Chondrocyte (in vitro differentiated cells): ENCODE data around the gene SHISA4. TPM values are rescaled to one million over a fixed set of nuclear protein-coding genes. Genes with fewer than 3 reads are reported as not detected.

Source experiments
- DNase-seq: peaks from one replicate; pipeline ENCODE4 v3.0.0; 2021; ENCODE audit warnings: mixed read lengths, low spot score
- H3K27ac Mint-ChIP-seq: one replicate; pipeline ENCODE4 v1.8.0; 2021; ENCODE audit warnings: mild to moderate bottlenecking, moderate library complexity, mixed read lengths; ENCODE audit not compliant: unreplicated experiment
- H3K27me3 Mint-ChIP-seq: 2 replicates; pipeline ENCODE4 v1.8.0; 2021; ENCODE audit warnings: low read depth, mixed read lengths
- H3K36me3 Mint-ChIP-seq: 2 replicates; pipeline ENCODE4 v1.8.0; 2021; ENCODE audit warnings: low read depth, mixed read lengths
- H3K4me1 Mint-ChIP-seq: 2 replicates; pipeline ENCODE4 v1.8.0; 2021; ENCODE audit warnings: low read depth, mild to moderate bottlenecking, mixed read lengths
- H3K4me3 Mint-ChIP-seq: one replicate; pipeline ENCODE4 v1.8.0; 2021; ENCODE audit warnings: mild to moderate bottlenecking, moderate library complexity, mixed read lengths; ENCODE audit not compliant: unreplicated experiment
- H3K9me3 Mint-ChIP-seq: 2 replicates; pipeline ENCODE4 v1.8.0; 2021; ENCODE audit warnings: low read depth, mixed read lengths
- total RNA-seq: library from RNA; stranded (reverse); gene quantifications from 3 replicates; pipeline ENCODE4 v1.2.1, GENCODE V29; 2021
- TF ChIP-seq, protein P1 (sequence below): fragments of 200-600 bp; sonication (generic); IDR thresholded peaks from 2 replicates; pipeline ENCODE4 v1.5.0; 2021; ENCODE audit warnings: antibody characterized with exemption, mild to moderate bottlenecking, moderate library complexity

SHISA4 gene
- total RNA-seq, 1 donor from 2014 or later = 37.7 TPM

DNA sequence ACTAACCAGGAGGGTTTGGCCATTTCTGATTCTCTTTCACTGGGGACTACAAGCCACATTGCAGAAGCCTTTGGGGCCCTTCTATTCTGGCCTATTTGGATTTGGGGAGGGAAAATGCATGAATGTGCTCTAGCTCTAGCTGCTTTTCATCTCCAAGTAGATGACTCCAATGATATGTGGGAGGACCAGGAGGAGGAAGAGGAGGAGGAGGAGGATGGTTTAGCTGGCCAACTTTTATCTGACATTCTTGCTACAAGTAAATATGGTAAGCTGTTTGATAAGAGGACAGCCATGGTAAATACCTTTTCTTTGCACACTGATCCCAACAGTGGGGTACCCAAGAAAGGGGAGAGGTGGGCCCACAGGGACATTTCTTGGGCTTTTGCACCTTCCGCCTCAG, 14.0 kb upstream of the SHISA4 start:
- peaks cover 38% of the 10 kb centered on the region for H3K36me3 Mint-ChIP-seq
- no peaks in the 10 kb centered on the region for H3K27me3 Mint-ChIP-seq
- TF ChIP-seq, protein P1, sequence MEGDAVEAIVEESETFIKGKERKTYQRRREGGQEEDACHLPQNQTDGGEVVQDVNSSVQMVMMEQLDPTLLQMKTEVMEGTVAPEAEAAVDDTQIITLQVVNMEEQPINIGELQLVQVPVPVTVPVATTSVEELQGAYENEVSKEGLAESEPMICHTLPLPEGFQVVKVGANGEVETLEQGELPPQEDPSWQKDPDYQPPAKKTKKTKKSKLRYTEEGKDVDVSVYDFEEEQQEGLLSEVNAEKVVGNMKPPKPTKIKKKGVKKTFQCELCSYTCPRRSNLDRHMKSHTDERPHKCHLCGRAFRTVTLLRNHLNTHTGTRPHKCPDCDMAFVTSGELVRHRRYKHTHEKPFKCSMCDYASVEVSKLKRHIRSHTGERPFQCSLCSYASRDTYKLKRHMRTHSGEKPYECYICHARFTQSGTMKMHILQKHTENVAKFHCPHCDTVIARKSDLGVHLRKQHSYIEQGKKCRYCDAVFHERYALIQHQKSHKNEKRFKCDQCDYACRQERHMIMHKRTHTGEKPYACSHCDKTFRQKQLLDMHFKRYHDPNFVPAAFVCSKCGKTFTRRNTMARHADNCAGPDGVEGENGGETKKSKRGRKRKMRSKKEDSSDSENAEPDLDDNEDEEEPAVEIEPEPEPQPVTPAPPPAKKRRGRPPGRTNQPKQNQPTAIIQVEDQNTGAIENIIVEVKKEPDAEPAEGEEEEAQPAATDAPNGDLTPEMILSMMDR = no peak
- no peak overlapping the region for H3K4me3 Mint-ChIP-seq
- peaks cover 3% of the 10 kb centered on the region for H3K4me1 Mint-ChIP-seq
- H3K27ac Mint-ChIP-seq = no peak overlapping the region
- no peak for DNase-seq
- no peaks in the 10 kb centered on the region for H3K9me3 Mint-ChIP-seq

- DNase-seq = no peak
- Mint-ChIP-seq H3K27me3 (no peaks in the 10 kb centered on the region), H3K27ac (no peak overlapping the region), H3K4me3 (no peak overlapping the region), H3K9me3 (no peaks in the 10 kb centered on the region), H3K36me3 (peaks cover 27% of the 10 kb centered on the region), H3K4me1 (peaks cover 3% of the 10 kb centered on the region)
- TF ChIP-seq, protein P1 = peak; percentile 78
These were observed 12.4 kb upstream of the SHISA4 start for GRCh38 chr1:201876148-201876818.

- Mint-ChIP-seq H3K36me3 (peaks cover 14% of the 10 kb centered on the region), H3K4me1 (peaks cover 12% of the 10 kb centered on the region), H3K9me3 (no peaks in the 10 kb centered on the region), H3K4me3 (no peak overlapping the region), H3K27me3 (no peaks in the 10 kb centered on the region), H3K27ac (no peak overlapping the region)
- TF ChIP-seq, protein P1 = peak; percentile 84
- no peak for DNase-seq
These were observed 10.8 kb upstream of the SHISA4 start for GRCh38 chr1:201877877-201878401.

GRCh38 chr1:201880928-201881571, 7.6 kb upstream of the SHISA4 start:
- Mint-ChIP-seq H3K27ac (no peak overlapping the region), H3K36me3 (peaks cover 3% of the 10 kb centered on the region), H3K27me3 (no peaks in the 10 kb centered on the region), H3K4me3 (no peak overlapping the region), H3K9me3 (no peaks in the 10 kb centered on the region), H3K4me1 (peaks cover 41% of the 10 kb centered on the region)
- no peak for DNase-seq
- TF ChIP-seq, protein P1 = no peak

GRCh38 chr1:201881617-201882016, 7.1 kb upstream of the SHISA4 start:
- Mint-ChIP-seq H3K27me3 (no peaks in the 10 kb centered on the region), H3K36me3 (no peaks in the 10 kb centered on the region), H3K4me1 (peaks cover 41% of the 10 kb centered on the region), H3K9me3 (no peaks in the 10 kb centered on the region), H3K27ac (no peak overlapping the region), H3K4me3 (no peak overlapping the region)
- TF ChIP-seq, protein P1 = no peak
- DNase-seq = no peak
